Keratinocyte (primary cell): ENCODE data around the gene FANK1.

Source experiments
- EZH2 ChIP-seq: IDR thresholded peaks from one replicate; pipeline ENCODE4 v1.6.1; 2012; ENCODE audit warnings: inconsistent platforms, mild to moderate bottlenecking, low read length, moderate library complexity
- TF ChIP-seq, protein P1 (sequence below), 3 experiments: IDR thresholded peaks in 1 of 3; conservative IDR thresholded peaks in 1 of 3; optimal IDR thresholded peaks in 1 of 3; 2 replicates in 2 of 3; 3 replicates in 1 of 3; pipeline versions ENCODE3 to v1.5.1; 2011; ENCODE audit warnings: low read length in 3 of 3, mild to moderate bottlenecking in 3 of 3, moderate library complexity in 2 of 3, control low read depth in 1 of 3, inconsistent platforms in 1 of 3; ENCODE audit not compliant: insufficient read depth in 2 of 3; ENCODE audit errors: extremely low read depth in 1 of 3

DNA sequence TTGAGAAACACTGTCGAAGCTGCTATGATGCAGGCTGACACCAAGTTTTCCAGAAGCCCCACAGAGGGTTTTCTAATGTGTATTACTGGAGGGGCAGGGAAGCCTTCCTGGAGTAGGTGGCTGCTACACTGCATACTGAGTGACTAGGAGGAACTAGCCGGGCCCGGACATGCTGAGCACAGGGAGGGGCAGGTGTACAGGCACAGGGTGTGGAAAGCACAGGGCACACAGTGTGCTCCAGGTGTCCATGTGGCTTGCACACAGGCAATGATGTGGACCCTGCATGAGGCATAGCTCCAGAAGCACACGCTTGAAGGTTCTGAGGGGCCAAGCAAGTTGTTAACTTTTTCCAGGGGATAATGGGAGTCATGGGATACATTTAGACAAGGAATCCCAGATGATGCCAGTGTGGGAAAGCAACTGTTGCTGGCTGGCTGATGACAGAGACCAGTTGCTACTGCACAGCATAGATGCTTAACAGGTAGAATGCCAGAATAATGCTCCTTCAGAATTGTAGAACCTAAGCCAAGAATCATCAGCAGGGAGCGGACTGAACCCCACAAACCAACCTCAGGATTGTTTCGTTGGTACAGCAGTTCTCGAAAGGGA, 29.8 kb upstream of the FANK1 start:
- TF ChIP-seq, protein P1, sequence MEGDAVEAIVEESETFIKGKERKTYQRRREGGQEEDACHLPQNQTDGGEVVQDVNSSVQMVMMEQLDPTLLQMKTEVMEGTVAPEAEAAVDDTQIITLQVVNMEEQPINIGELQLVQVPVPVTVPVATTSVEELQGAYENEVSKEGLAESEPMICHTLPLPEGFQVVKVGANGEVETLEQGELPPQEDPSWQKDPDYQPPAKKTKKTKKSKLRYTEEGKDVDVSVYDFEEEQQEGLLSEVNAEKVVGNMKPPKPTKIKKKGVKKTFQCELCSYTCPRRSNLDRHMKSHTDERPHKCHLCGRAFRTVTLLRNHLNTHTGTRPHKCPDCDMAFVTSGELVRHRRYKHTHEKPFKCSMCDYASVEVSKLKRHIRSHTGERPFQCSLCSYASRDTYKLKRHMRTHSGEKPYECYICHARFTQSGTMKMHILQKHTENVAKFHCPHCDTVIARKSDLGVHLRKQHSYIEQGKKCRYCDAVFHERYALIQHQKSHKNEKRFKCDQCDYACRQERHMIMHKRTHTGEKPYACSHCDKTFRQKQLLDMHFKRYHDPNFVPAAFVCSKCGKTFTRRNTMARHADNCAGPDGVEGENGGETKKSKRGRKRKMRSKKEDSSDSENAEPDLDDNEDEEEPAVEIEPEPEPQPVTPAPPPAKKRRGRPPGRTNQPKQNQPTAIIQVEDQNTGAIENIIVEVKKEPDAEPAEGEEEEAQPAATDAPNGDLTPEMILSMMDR (optimal IDR thresholded peaks at IDR 0.05 in 1 of 3, IDR thresholded peaks at IDR 0.05 in 1 of 3, conservative IDR thresholded peaks at IDR 0.05 in 1 of 3; ENCODE audit: extremely low read depth in 1 of 3, insufficient read depth in 2 of 3, low read length in 3 of 3) = no peak
- no peak for TF ChIP-seq EZH2
